ENCODE data around the gene NUDCD3. TPM values are rescaled to one million over a fixed set of nuclear protein-coding genes. Genes with fewer than 3 reads are reported as not detected.
"Not testable (repeated sequence)": the region's sequence is repeated elsewhere in the genome, so short reads cannot be mapped to it uniquely, and the experiment has no call there.

Gene NUDCD3
- total and polyA plus RNA-seq, 4 donors, result 20.8 to 111 (median 62.0) TPM

- H3K9me3 ChIP-seq (ENCODE audit: control insufficient read depth, low read length); H3K27ac ChIP-seq (ENCODE audit: low read depth in 1 of 2, low read length in 2 of 2); intact Hi-C loops (cut with DNase I); H3K4me3 ChIP-seq (ENCODE audit: low read length in 2 of 2); H3K4me1 ChIP-seq (ENCODE audit: control insufficient read depth in 1 of 2, insufficient read depth in 2 of 2, low read length in 2 of 2); H3K27me3 ChIP-seq (ENCODE audit: control insufficient read depth in 1 of 2, insufficient read depth in 2 of 2, low read length in 1 of 2); H3K36me3 ChIP-seq (ENCODE audit: control insufficient read depth in 1 of 2, insufficient read depth in 2 of 2, low read length in 1 of 2); ATAC-seq (ENCODE audit: low FRiP score); DNase-seq: not testable (repeated sequence)
- whole genome bisulfite sequencing, 2 donors, result 76 to 81% methylated on average over 3 of the region's 3 CpGs
Measured at GRCh38 chr7:44506592-44507288, 16.3 kb upstream of the NUDCD3 start.

GRCh38 chr7:44505595-44505994, 15.1 kb upstream of the NUDCD3 start:
- intact Hi-C loops (cut with DNase I), result no loop called here
- peaks cover 0 to 2% of the 10 kb centered on the region in 2 donors for H3K27me3 ChIP-seq (ENCODE audit: control insufficient read depth in 1 of 2, insufficient read depth in 2 of 2, low read length in 1 of 2)
- no peak overlapping the region for H3K27ac ChIP-seq (ENCODE audit: low read depth in 1 of 2, low read length in 2 of 2)
- DNase-seq (no peak), ATAC-seq (ENCODE audit: low FRiP score) (no peak)
- no peak overlapping the region for H3K4me3 ChIP-seq (ENCODE audit: low read length in 2 of 2)
- H3K9me3 ChIP-seq (ENCODE audit: control insufficient read depth, low read length), result peaks cover 3% of the 10 kb centered on the region
- H3K4me1 ChIP-seq (ENCODE audit: control insufficient read depth in 1 of 2, insufficient read depth in 2 of 2, low read length in 2 of 2), result no peaks in the 10 kb centered on the region
- WGBS, 2 donors, result 70 to 72% methylated on average over 3 of the region's 3 CpGs
- no peaks in the 10 kb centered on the region for H3K36me3 ChIP-seq (ENCODE audit: control insufficient read depth in 1 of 2, insufficient read depth in 2 of 2, low read length in 1 of 2)

- no peaks in the 10 kb centered on the region for H3K9me3 ChIP-seq (ENCODE audit: control insufficient read depth, low read length)
- ATAC-seq (ENCODE audit: low FRiP score) (no peak), DNase-seq (no peak)
- H3K4me3 ChIP-seq (ENCODE audit: low read length in 2 of 2), result no peak overlapping the region
- intact Hi-C loops (cut with DNase I), result loop anchor here in 1 of 2 donors (10.0 kb wide), 1 partner anchor 454 kb away; the partner anchor contains the start of gene DBNL
- H3K27me3 ChIP-seq (ENCODE audit: control insufficient read depth in 1 of 2, insufficient read depth in 2 of 2, low read length in 1 of 2), result no peaks in the 10 kb centered on the region
- H3K27ac ChIP-seq (ENCODE audit: low read depth in 1 of 2, low read length in 2 of 2), result no peak overlapping the region
- H3K36me3 ChIP-seq (ENCODE audit: control insufficient read depth in 1 of 2, insufficient read depth in 2 of 2, low read length in 1 of 2), result no peaks in the 10 kb centered on the region
- H3K4me1 ChIP-seq (ENCODE audit: control insufficient read depth in 1 of 2, insufficient read depth in 2 of 2, low read length in 2 of 2), result no peaks in the 10 kb centered on the region
- WGBS, 2 donors, result 38 to 53% methylated on average over 4 of the region's 4 CpGs
Measured at GRCh38 chr7:44498230-44498954, 7.9 kb upstream of the NUDCD3 start.

- no peak overlapping the region for H3K27ac ChIP-seq (ENCODE audit: low read depth in 1 of 2, low read length in 2 of 2)
- no peak overlapping the region for H3K4me3 ChIP-seq (ENCODE audit: low read length in 2 of 2)
- H3K36me3 ChIP-seq (ENCODE audit: control insufficient read depth in 1 of 2, insufficient read depth in 2 of 2, low read length in 1 of 2), result no peaks in the 10 kb centered on the region
- ATAC-seq (ENCODE audit: low FRiP score) (no peak), DNase-seq (no peak)
- 85 to 89% methylated on average over 5 of the region's 5 CpGs for WGBS, 2 donors
- H3K9me3 ChIP-seq (ENCODE audit: control insufficient read depth, low read length), result no peaks in the 10 kb centered on the region
- intact Hi-C loops (cut with DNase I), result loop anchor here in 1 of 2 donors (10.0 kb wide), 1 partner anchor 453 kb away; the partner anchor contains the start of gene DBNL
- H3K4me1 ChIP-seq (ENCODE audit: control insufficient read depth in 1 of 2, insufficient read depth in 2 of 2, low read length in 2 of 2), result no peaks in the 10 kb centered on the region
- no peaks in the 10 kb centered on the region for H3K27me3 ChIP-seq (ENCODE audit: control insufficient read depth in 1 of 2, insufficient read depth in 2 of 2, low read length in 1 of 2)
Measured at GRCh38 chr7:44497155-44498027, 6.9 kb upstream of the NUDCD3 start.

DNA sequence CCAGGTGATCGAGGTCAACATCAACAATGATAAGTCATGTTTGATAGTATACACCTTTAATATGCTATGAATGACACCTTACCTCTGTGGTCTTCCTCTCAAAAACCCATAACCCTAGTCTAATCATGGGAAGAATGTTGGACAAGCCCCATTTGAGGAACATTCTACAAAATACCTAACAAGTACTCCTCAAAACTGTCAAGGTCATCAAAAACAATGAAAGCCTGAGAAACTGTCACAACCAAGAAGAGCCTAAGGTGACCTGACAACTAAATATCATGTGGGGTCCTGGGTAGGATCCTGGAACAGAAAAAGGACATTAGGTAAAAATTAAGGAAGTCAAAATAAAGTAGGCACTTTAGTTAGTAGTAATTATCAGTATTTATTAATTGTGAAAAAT, 5.9 kb upstream of the NUDCD3 start:
- Histone ChIP-seq H3K4me3 (ENCODE audit: low read length in 2 of 2) (no peak overlapping the region), H3K27ac (ENCODE audit: low read depth in 1 of 2, low read length in 2 of 2) (no peak overlapping the region), H3K27me3 (ENCODE audit: control insufficient read depth in 1 of 2, insufficient read depth in 2 of 2, low read length in 1 of 2) (no peaks in the 10 kb centered on the region), H3K4me1 (ENCODE audit: control insufficient read depth in 1 of 2, insufficient read depth in 2 of 2, low read length in 2 of 2) (no peaks in the 10 kb centered on the region), H3K9me3 (ENCODE audit: control insufficient read depth, low read length) (no peaks in the 10 kb centered on the region), H3K36me3 (ENCODE audit: control insufficient read depth in 1 of 2, insufficient read depth in 2 of 2, low read length in 1 of 2) (no peaks in the 10 kb centered on the region)
- intact Hi-C loops (cut with DNase I), result loop anchor here in 1 of 2 donors (10.0 kb wide), 1 partner anchor 452 kb away; the partner anchor contains the start of gene DBNL
- WGBS, 2 donors, result 77 to 86% methylated on average over 1 of the region's 1 CpG
- no peak for ATAC-seq (ENCODE audit: low FRiP score)
- no peak for DNase-seq

GRCh38 chr7:44494960-44495359, 4.5 kb upstream of the NUDCD3 start:
- Histone ChIP-seq H3K4me3 (ENCODE audit: low read length in 2 of 2) (no peak overlapping the region), H3K36me3 (ENCODE audit: control insufficient read depth in 1 of 2, insufficient read depth in 2 of 2, low read length in 1 of 2) (no peaks in the 10 kb centered on the region), H3K27me3 (ENCODE audit: control insufficient read depth in 1 of 2, insufficient read depth in 2 of 2, low read length in 1 of 2) (no peaks in the 10 kb centered on the region), H3K4me1 (ENCODE audit: control insufficient read depth in 1 of 2, insufficient read depth in 2 of 2, low read length in 2 of 2) (no peaks in the 10 kb centered on the region), H3K9me3 (ENCODE audit: control insufficient read depth, low read length) (no peaks in the 10 kb centered on the region), H3K27ac (ENCODE audit: low read depth in 1 of 2, low read length in 2 of 2) (no peak overlapping the region)
- ATAC-seq (ENCODE audit: low FRiP score), result no peak
- DNase-seq, result no peak
- intact Hi-C loops (cut with DNase I), result loop anchor here in 1 of 2 donors (5.0 to 10.0 kb wide), 2 partner anchors 72 to 450 kb away; partner anchors contain the start of gene DBNL
- 77 to 83% methylated on average over 2 of the region's 2 CpGs for WGBS, 2 donors

- Histone ChIP-seq H3K4me1 (ENCODE audit: control insufficient read depth in 1 of 2, insufficient read depth in 2 of 2, low read length in 2 of 2) (peaks cover 2 to 11% of the 10 kb centered on the region in 2 donors), H3K9me3 (ENCODE audit: control insufficient read depth, low read length) (no peaks in the 10 kb centered on the region), H3K36me3 (ENCODE audit: control insufficient read depth in 1 of 2, insufficient read depth in 2 of 2, low read length in 1 of 2) (peaks cover 0 to 2% of the 10 kb centered on the region in 2 donors), H3K4me3 (ENCODE audit: low read length in 2 of 2) (peak overlapping the region; percentile 87 to 95), H3K27ac (ENCODE audit: low read depth in 1 of 2, low read length in 2 of 2) (peak overlapping the region in 1 of 2 donors; percentile 97), H3K27me3 (ENCODE audit: control insufficient read depth in 1 of 2, insufficient read depth in 2 of 2, low read length in 1 of 2) (no peaks in the 10 kb centered on the region)
- ATAC-seq (ENCODE audit: low FRiP score) (no peak), DNase-seq (no peak)
- intact Hi-C loops (cut with DNase I), result loop anchor here in 1 of 2 donors (5.0 to 10.0 kb wide), 2 partner anchors 76 to 446 kb away; partner anchors contain the start of gene DBNL
- 4% methylated on average over 3 of the region's 3 CpGs for WGBS, 2 donors
Measured at GRCh38 chr7:44491229-44491628, 771 bp upstream of the NUDCD3 start.

GRCh38 chr7:44489955-44490350, 505 bp downstream of the NUDCD3 start:
- no peak for ATAC-seq (ENCODE audit: low FRiP score)
- Histone ChIP-seq H3K9me3 (ENCODE audit: control insufficient read depth, low read length) (no peaks in the 10 kb centered on the region), H3K36me3 (ENCODE audit: control insufficient read depth in 1 of 2, insufficient read depth in 2 of 2, low read length in 1 of 2) (peaks cover 0 to 2% of the 10 kb centered on the region in 2 donors), H3K4me3 (ENCODE audit: low read length in 2 of 2) (peak overlapping the region; percentile 87 to 95), H3K27me3 (ENCODE audit: control insufficient read depth in 1 of 2, insufficient read depth in 2 of 2, low read length in 1 of 2) (no peaks in the 10 kb centered on the region), H3K27ac (ENCODE audit: low read depth in 1 of 2, low read length in 2 of 2) (peak overlapping the region; percentile 97 to 98), H3K4me1 (ENCODE audit: control insufficient read depth in 1 of 2, insufficient read depth in 2 of 2, low read length in 2 of 2) (peaks cover 2 to 11% of the 10 kb centered on the region in 2 donors)
- peak in 1 of 2 donors; percentile 52 for DNase-seq
- WGBS, 2 donors, result 0 to 1% methylated on average over 19 of the region's 19 CpGs
- intact Hi-C loops (cut with DNase I), result loop anchor here in 1 of 2 donors (5.0 to 10.0 kb wide), 2 partner anchors 77 to 445 kb away; partner anchors contain the start of gene DBNL
